Epithelial cell of proximal tubule (primary cell): ENCODE measurements around the gene STRBP. TPM values are rescaled to one million over a fixed set of nuclear protein-coding genes. Genes with fewer than 3 reads are reported as not detected.

Experiments
- DNase-seq: peaks from one replicate; pipeline ENCODE4 v3.0.0-alpha.2; 2011; ENCODE audit warnings: low read depth
- H3K4me3 ChIP-seq: 2 replicates; pipeline ENCODE4 v1.5.1; 2011; ENCODE audit warnings: low read depth, mild to moderate bottlenecking, low read length
- CTCF ChIP-seq: conservative IDR thresholded peaks from 2 replicates; pipeline ENCODE4 v1.5.1; 2012; ENCODE audit warnings: low read depth, mild to moderate bottlenecking, low read length
- total RNA-seq: library from RNA; depleted of rRNA; stranded (reverse); fragments of >200 nt; gene quantifications from 2 replicates; pipeline ENCODE4 v1.2.3, GENCODE V29; 2015

STRBP gene
- total RNA-seq, 1 donor from 2014 or later = 18.2 TPM

GRCh38 chr9:123138163-123138562 lies 130.2 kb downstream of the STRBP start:
- DNase-seq = no peak
- no peak overlapping the region for H3K4me3 ChIP-seq
- TF ChIP-seq CTCF = no peak

GRCh38 chr9:123135430-123135829 lies 133.0 kb downstream of the STRBP start:
- TF ChIP-seq CTCF = no peak
- DNase-seq = no peak
- H3K4me3 ChIP-seq = no peak overlapping the region

- no peak overlapping the region for H3K4me3 ChIP-seq
- no peak for TF ChIP-seq CTCF
- DNase-seq = no peak
Measured at GRCh38 chr9:123132696-123133095, 135.7 kb downstream of the STRBP start.

GRCh38 chr9:123131993-123132392 lies 136.4 kb downstream of the STRBP start:
- H3K4me3 ChIP-seq = no peak overlapping the region
- no peak for TF ChIP-seq CTCF
- DNase-seq = no peak

GRCh38 chr9:123131258-123131657 lies 137.1 kb downstream of the STRBP start:
- H3K4me3 ChIP-seq = no peak overlapping the region
- DNase-seq = peak; percentile 44
- TF ChIP-seq CTCF = no peak

GRCh38 chr9:123129423-123129822 lies 139.0 kb downstream of the STRBP start:
- no peak for DNase-seq
- TF ChIP-seq CTCF = no peak
- H3K4me3 ChIP-seq = no peak overlapping the region

- TF ChIP-seq CTCF = no peak
- DNase-seq = no peak
- H3K4me3 ChIP-seq = no peak overlapping the region
Measured at GRCh38 chr9:123128591-123128990, 139.8 kb downstream of the STRBP start.
